DOHH2 (cell line): ENCODE data around the gene AKNA.

Source experiments
- H3F3A ChIP-seq: fragments of 200-600 bp; sonication (generic), shearing (Covaris generic); 2 replicates; pipeline ENCODE4 v1.6.0; 2016; ENCODE audit warnings: antibody characterized with exemption, mild to moderate bottlenecking; ENCODE audit not compliant: control insufficient read depth, insufficient read depth
- H3K27ac ChIP-seq: fragments of 200-600 bp; sonication (generic); 2 replicates; pipeline ENCODE4 v1.5.1; 2014; ENCODE audit warnings: low read depth, mild to moderate bottlenecking, low read length, moderate library complexity
- H3K27me3 ChIP-seq: fragments of 200-600 bp; sonication (generic); 2 replicates; pipeline ENCODE4 v1.6.1; 2014; ENCODE audit warnings: mild to moderate bottlenecking, low read length, mixed read lengths; ENCODE audit not compliant: control insufficient read depth
- H3K36me3 ChIP-seq: fragments of 200-600 bp; sonication (generic); 2 replicates; pipeline ENCODE4 v1.6.1; 2014; ENCODE audit warnings: mild to moderate bottlenecking, low read length, moderate library complexity, mixed read lengths; ENCODE audit not compliant: control insufficient read depth
- H3K4me1 ChIP-seq: fragments of 200-600 bp; sonication (generic); 2 replicates; pipeline ENCODE4 v1.6.1; 2014; ENCODE audit warnings: mild to moderate bottlenecking, low read length, mixed read lengths; ENCODE audit not compliant: control insufficient read depth
- H3K4me2 ChIP-seq: fragments of 200-600 bp; sonication (generic); 2 replicates; pipeline ENCODE4 v1.6.0; 2014; ENCODE audit warnings: mild to moderate bottlenecking, low read length, moderate library complexity
- H3K4me3 ChIP-seq: fragments of 200-600 bp; sonication (generic); 2 replicates; pipeline ENCODE4 v1.5.1; 2014; ENCODE audit warnings: mild to moderate bottlenecking, low read length, mixed read lengths
- H3K79me2 ChIP-seq: fragments of 200-600 bp; sonication (generic); 2 replicates; pipeline ENCODE4 v1.6.1; 2014; ENCODE audit warnings: mild to moderate bottlenecking, low read length, mixed read lengths; ENCODE audit not compliant: control insufficient read depth
- H3K9me2 ChIP-seq: fragments of 200-600 bp; sonication (generic); replicated peaks from 2 replicates; pipeline ENCODE4 v1.6.1; 2014; ENCODE audit warnings: mild to moderate bottlenecking, low read length, mixed read lengths; ENCODE audit not compliant: control insufficient read depth
- H3K9me3 ChIP-seq: fragments of 200-600 bp; sonication (generic); 2 replicates; pipeline ENCODE4 v1.6.1; 2014; ENCODE audit warnings: antibody characterized with exemption, low read length, mixed read lengths; ENCODE audit not compliant: control insufficient read depth, insufficient read depth
- H4K20me1 ChIP-seq: fragments of 200-600 bp; sonication (generic); 2 replicates; pipeline ENCODE4 v1.6.0; 2014; ENCODE audit warnings: low read depth, mild to moderate bottlenecking, antibody characterized with exemption, low read length, moderate library complexity; ENCODE audit not compliant: control insufficient read depth, insufficient read depth
- CTCF ChIP-seq: fragments of 200-600 bp; sonication (generic); IDR thresholded peaks from one replicate; pipeline ENCODE4 v1.5.1; 2014; ENCODE audit warnings: antibody characterized with exemption, mild to moderate bottlenecking, low read depth, low read length; ENCODE audit not compliant: poor library complexity, severe bottlenecking
- EZH2phosphoT487 ChIP-seq: fragments of 200-600 bp; sonication (generic); IDR thresholded peaks from 2 replicates; pipeline ENCODE4 v1.6.1; 2017; ENCODE audit warnings: borderline replicate concordance, mild to moderate bottlenecking, antibody characterized with exemption, low read length, moderate library complexity, mixed read lengths

The AKNA gene

GRCh38 chr9:114406441-114406840 lies 18.7 kb upstream of the AKNA start:
- Histone ChIP-seq H3K27me3 (no peaks in the 10 kb centered on the region), H3K9me2 (no peaks in the 10 kb centered on the region), H3K4me2 (no peak overlapping the region), H3K9me3 (no peaks in the 10 kb centered on the region), H3K36me3 (no peaks in the 10 kb centered on the region), H4K20me1 (no peaks in the 10 kb centered on the region), H3K4me1 (peaks cover 7% of the 10 kb centered on the region), H3K27ac (no peak overlapping the region), H3K4me3 (no peak overlapping the region), H3F3A (no peaks in the 10 kb centered on the region; the same call in 1 of the 2 replicates), H3K79me2 (no peaks in the 10 kb centered on the region)
- no peak for TF ChIP-seq CTCF
- TF ChIP-seq EZH2phosphoT487 = no peak

- TF ChIP-seq CTCF = peak; percentile 89
- TF ChIP-seq EZH2phosphoT487 = no peak
- Histone ChIP-seq H3K79me2 (no peaks in the 10 kb centered on the region), H3K27me3 (no peaks in the 10 kb centered on the region), H3K27ac (no peak overlapping the region), H3F3A (no peaks in the 10 kb centered on the region; the same call in 1 of the 2 replicates), H3K36me3 (no peaks in the 10 kb centered on the region), H3K9me2 (no peaks in the 10 kb centered on the region), H3K4me3 (no peak overlapping the region), H4K20me1 (no peaks in the 10 kb centered on the region), H3K9me3 (no peaks in the 10 kb centered on the region), H3K4me2 (no peak overlapping the region), H3K4me1 (peaks cover 7% of the 10 kb centered on the region)
Measured at GRCh38 chr9:114405294-114406034, 17.7 kb upstream of the AKNA start.

GRCh38 chr9:114404531-114404930 lies 16.7 kb upstream of the AKNA start:
- H3K79me2 ChIP-seq = no peaks in the 10 kb centered on the region
- no peaks in the 10 kb centered on the region for H3K9me3 ChIP-seq
- peaks cover 7% of the 10 kb centered on the region for H3K4me1 ChIP-seq
- TF ChIP-seq EZH2phosphoT487 (no peak), CTCF (no peak)
- no peaks in the 10 kb centered on the region for H3K36me3 ChIP-seq
- H3K27me3 ChIP-seq = no peaks in the 10 kb centered on the region
- H3F3A ChIP-seq = no peaks in the 10 kb centered on the region; the same call in 1 of the 2 replicates
- no peaks in the 10 kb centered on the region for H4K20me1 ChIP-seq
- no peak overlapping the region for H3K4me3 ChIP-seq
- H3K4me2 ChIP-seq = no peak overlapping the region
- no peak overlapping the region for H3K27ac ChIP-seq
- no peaks in the 10 kb centered on the region for H3K9me2 ChIP-seq
